ENCODE results near the gene EGLN3.

GRCh38 chr14:33910435-33910834 lies 40.4 kb downstream of the EGLN3 start:
- TF ChIP-seq CTCF (IDR thresholded peaks at IDR 0.05 in 4 of 5, conservative IDR thresholded peaks at IDR 0.05 in 1 of 5) (no peak), POLR2A (IDR thresholded peaks at IDR 0.05) (no peak)
